Measurements from ENCODE around the gene P2RX5. TPM values are rescaled to one million over a fixed set of nuclear protein-coding genes. Genes with fewer than 3 reads are reported as not detected.

Gene P2RX5
- total RNA-seq, 1 donor from 2014 or later = 6.6 TPM

GRCh38 chr17:3657874-3658783, 37.8 kb downstream of the P2RX5 start:
- TF ChIP-seq CTCF (IDR thresholded peaks at IDR 0.05; ENCODE audit: partially characterized antibody, unreplicated experiment) = no peak
- H3K36me3 Mint-ChIP-seq (ENCODE audit: unreplicated experiment) = no peaks in the 10 kb centered on the region
- DNase-seq = no peak
- no peak overlapping the region for H3K4me3 Mint-ChIP-seq (ENCODE audit: unreplicated experiment)
- H3K4me1 Mint-ChIP-seq (ENCODE audit: low read depth, unreplicated experiment) = peaks cover 3% of the 10 kb centered on the region
- H3K9me3 Mint-ChIP-seq (ENCODE audit: unreplicated experiment) = peaks cover 4% of the 10 kb centered on the region
- peaks cover 12% of the 10 kb centered on the region for H3K27me3 Mint-ChIP-seq (ENCODE audit: unreplicated experiment)
- H3K27ac Mint-ChIP-seq (ENCODE audit: unreplicated experiment) = no peak overlapping the region

- Mint-ChIP-seq H3K27ac (ENCODE audit: unreplicated experiment) (no peak overlapping the region), H3K4me1 (ENCODE audit: low read depth, unreplicated experiment) (no peaks in the 10 kb centered on the region)
These were observed 38.4 kb downstream of the P2RX5 start for GRCh38 chr17:3657588-3657869.

GRCh38 chr17:3656755-3657587, 39.0 kb downstream of the P2RX5 start:
- H3K4me3 Mint-ChIP-seq (ENCODE audit: unreplicated experiment) = no peak overlapping the region
- H3K27me3 Mint-ChIP-seq (ENCODE audit: unreplicated experiment) = peaks cover 8% of the 10 kb centered on the region
- H3K9me3 Mint-ChIP-seq (ENCODE audit: unreplicated experiment) = no peaks in the 10 kb centered on the region
- H3K36me3 Mint-ChIP-seq (ENCODE audit: unreplicated experiment) = no peaks in the 10 kb centered on the region
- H3K4me1 Mint-ChIP-seq (ENCODE audit: low read depth, unreplicated experiment) = no peaks in the 10 kb centered on the region
- DNase-seq = no peak
- no peak overlapping the region for H3K27ac Mint-ChIP-seq (ENCODE audit: unreplicated experiment)
- TF ChIP-seq CTCF (IDR thresholded peaks at IDR 0.05; ENCODE audit: partially characterized antibody, unreplicated experiment) = no peak

More at GRCh38 chr17:3657588-3657869, 38.4 kb downstream of the P2RX5 start:
- Mint-ChIP-seq H3K27me3 (ENCODE audit: unreplicated experiment) (peaks cover 9% of the 10 kb centered on the region), H3K9me3 (ENCODE audit: unreplicated experiment) (no peaks in the 10 kb centered on the region), H3K36me3 (ENCODE audit: unreplicated experiment) (no peaks in the 10 kb centered on the region), H3K4me3 (ENCODE audit: unreplicated experiment) (no peak overlapping the region)
- no peak for TF ChIP-seq CTCF (IDR thresholded peaks at IDR 0.05; ENCODE audit: partially characterized antibody, unreplicated experiment)
- DNase-seq = no peak

- no peaks in the 10 kb centered on the region for H3K9me3 Mint-ChIP-seq (ENCODE audit: unreplicated experiment)
- H3K27me3 Mint-ChIP-seq (ENCODE audit: unreplicated experiment) = peaks cover 8% of the 10 kb centered on the region
- H3K27ac Mint-ChIP-seq (ENCODE audit: unreplicated experiment) = no peak overlapping the region
- DNase-seq = no peak
- no peaks in the 10 kb centered on the region for H3K36me3 Mint-ChIP-seq (ENCODE audit: unreplicated experiment)
- H3K4me3 Mint-ChIP-seq (ENCODE audit: unreplicated experiment) = no peak overlapping the region
- no peak for TF ChIP-seq CTCF (IDR thresholded peaks at IDR 0.05; ENCODE audit: partially characterized antibody, unreplicated experiment)
- no peaks in the 10 kb centered on the region for H3K4me1 Mint-ChIP-seq (ENCODE audit: low read depth, unreplicated experiment)
These were observed 39.6 kb downstream of the P2RX5 start for GRCh38 chr17:3656353-3656752.

- Mint-ChIP-seq H3K27ac (ENCODE audit: unreplicated experiment) (no peak overlapping the region), H3K4me3 (ENCODE audit: unreplicated experiment) (no peak overlapping the region), H3K36me3 (ENCODE audit: unreplicated experiment) (no peaks in the 10 kb centered on the region), H3K27me3 (ENCODE audit: unreplicated experiment) (peaks cover 8% of the 10 kb centered on the region), H3K4me1 (ENCODE audit: low read depth, unreplicated experiment) (no peaks in the 10 kb centered on the region), H3K9me3 (ENCODE audit: unreplicated experiment) (no peaks in the 10 kb centered on the region)
- DNase-seq = no peak
- TF ChIP-seq CTCF (IDR thresholded peaks at IDR 0.05; ENCODE audit: partially characterized antibody, unreplicated experiment) = no peak
These were observed 40.2 kb downstream of the P2RX5 start for GRCh38 chr17:3655766-3656165.

Measured in glutamatergic neuron (in vitro differentiated cells).